ENCODE results near the gene TMEM131L.

DNA sequence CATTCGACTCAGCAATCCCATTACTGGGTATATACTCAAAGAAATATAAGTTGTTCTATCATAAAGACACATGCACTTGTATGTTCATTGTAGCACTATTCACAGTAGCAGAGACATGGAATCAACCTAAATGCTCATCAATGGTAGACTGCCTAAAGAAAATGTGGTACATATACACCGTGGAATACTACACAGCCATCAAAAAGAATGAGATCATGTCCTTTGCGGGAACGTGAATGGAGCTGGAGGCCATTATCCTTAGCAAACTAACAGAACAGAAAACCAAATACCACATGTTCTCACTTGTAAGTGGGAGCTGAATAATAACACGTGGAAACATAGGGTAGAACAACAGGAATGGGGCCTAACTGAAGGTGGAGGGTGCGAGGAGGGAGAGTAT is 44.9 kb downstream of the TMEM131L start:
- no peak for TF ChIP-seq POLR2AphosphoS5 (IDR thresholded peaks at IDR 0.05; ENCODE audit: low read depth, low read length)
- no peak for TF ChIP-seq POLR2A (IDR thresholded peaks at IDR 0.05; ENCODE audit: low read depth, low read length)
- TF ChIP-seq TAF1 (IDR thresholded peaks at IDR 0.05; ENCODE audit: low read depth, low read length), result no peak
- TF ChIP-seq PAX5 (IDR thresholded peaks at IDR 0.05; ENCODE audit: insufficient read depth, low read length, severe bottlenecking), result no peak
